Activated T-cell treated with anti-CD3 and anti-CD28 coated beads for 48 hours (primary cell): ENCODE data around the gene PPP1R9B.

Source experiments
- DNase-seq: peaks from one replicate; pipeline ENCODE4 v3.0.0-alpha.2; 2020; ENCODE audit warnings: low read depth

PPP1R9B gene

DNA sequence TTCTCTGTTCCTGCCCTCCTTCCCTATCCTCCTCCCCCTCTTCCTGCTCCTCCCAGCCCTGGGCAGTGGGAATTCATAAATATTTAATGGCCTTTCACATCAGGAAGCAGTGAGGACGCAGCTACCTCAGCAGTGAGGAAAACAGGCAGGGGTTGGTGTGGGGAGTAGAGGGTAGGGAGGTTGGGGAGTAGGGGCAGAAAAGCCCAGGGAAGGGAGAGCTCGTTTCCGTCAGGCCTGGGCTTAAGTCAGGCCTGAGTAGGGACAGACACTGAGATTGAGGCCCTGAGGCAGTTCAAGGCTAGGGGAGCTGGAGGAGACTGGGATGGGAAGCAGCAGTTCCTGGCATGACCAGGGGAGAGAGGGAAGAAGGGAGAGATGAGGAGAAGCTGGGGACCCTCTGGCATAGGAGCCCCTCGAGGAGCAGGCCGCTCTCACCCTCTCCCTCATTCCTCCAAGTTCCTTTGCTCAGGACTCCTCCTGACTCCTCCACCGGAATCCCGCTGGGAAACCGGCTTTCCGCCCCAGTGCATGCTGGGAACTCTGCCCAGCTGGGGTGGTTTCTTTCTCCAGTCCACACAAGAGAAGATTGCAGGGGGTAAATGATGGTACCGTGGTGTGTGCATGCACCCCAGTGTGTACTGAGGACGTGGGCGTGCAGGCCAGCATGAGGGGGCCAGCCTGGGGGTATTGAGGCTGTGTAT, 26.7 kb downstream of the PPP1R9B start:
- DNase-seq = no peak

DNA sequence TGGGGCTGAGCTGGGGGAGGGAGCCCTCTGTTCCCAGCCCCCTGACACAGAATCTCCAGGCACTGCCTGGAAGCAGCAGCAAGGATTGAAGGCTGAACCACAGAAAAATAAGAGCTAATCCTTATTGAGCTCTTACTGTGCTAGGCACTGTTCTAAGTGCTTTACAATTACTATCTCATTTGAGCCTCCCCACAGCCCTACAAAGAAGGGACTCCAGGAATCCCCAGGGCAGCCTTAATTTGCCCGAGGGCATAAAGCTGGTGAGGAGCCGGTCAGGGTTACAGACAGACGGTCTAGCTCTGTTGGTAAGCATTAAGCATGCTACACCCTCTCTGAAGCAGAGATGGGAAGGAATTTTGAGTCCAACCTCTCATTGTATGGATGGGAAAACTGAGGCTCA, 27.5 kb downstream of the PPP1R9B start:
- DNase-seq = no peak

DNA sequence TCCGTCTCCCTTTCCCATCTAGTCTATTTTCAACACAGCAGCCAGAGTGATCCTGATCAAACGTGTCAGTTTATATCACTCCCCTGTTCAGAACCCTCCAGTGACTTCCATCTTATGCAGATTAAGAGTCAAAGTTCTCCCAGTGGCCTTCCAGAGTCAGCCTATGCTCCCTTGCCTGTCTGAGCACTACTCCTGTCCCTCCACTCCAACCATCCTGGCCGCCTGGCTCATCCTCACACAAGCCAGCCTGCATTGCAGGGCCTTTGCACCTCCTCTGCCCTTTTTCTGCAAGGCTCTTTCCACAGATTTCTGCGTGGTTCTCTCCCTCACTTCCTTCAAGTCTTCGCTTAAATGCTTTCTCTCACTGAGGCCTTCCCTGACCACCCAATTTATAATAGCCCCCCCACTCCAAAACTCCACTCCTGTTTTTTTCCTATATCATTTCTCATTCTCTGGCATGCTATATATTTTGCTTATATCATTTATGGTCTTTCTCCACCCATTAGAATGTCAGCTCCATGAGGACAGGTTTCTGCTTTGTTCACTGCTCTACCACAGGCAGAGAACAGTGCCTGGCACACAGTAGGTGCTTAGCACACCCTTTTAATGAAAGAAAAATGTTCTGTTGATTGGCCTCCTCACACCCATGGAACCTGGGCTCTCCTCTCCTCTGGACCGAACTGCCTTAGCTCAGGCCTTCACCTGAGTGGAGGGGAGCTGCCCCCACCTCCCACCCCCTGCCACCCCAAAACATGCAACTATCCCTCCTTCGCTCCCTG, 29.8 kb downstream of the PPP1R9B start:
- no peak for DNase-seq

DNA sequence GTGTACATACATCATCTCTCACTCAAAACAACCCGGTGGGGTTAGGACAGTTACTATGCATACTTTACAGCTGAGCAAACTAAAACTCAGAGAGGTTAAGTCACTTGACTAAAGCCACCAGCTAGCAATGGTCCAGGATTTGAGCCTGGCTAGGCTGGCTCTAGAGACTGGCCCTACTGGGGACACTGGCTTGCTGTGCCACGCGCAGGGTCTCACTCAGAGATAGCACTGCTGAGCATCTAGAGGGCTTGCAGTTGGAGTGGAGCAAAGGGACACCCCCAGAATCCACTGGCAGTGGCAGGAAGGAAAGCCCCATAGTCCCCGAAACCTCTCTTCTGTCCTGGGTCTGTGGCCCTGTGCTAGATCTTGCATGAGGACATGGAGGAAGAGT, 31.7 kb downstream of the PPP1R9B start:
- DNase-seq = no peak

DNA sequence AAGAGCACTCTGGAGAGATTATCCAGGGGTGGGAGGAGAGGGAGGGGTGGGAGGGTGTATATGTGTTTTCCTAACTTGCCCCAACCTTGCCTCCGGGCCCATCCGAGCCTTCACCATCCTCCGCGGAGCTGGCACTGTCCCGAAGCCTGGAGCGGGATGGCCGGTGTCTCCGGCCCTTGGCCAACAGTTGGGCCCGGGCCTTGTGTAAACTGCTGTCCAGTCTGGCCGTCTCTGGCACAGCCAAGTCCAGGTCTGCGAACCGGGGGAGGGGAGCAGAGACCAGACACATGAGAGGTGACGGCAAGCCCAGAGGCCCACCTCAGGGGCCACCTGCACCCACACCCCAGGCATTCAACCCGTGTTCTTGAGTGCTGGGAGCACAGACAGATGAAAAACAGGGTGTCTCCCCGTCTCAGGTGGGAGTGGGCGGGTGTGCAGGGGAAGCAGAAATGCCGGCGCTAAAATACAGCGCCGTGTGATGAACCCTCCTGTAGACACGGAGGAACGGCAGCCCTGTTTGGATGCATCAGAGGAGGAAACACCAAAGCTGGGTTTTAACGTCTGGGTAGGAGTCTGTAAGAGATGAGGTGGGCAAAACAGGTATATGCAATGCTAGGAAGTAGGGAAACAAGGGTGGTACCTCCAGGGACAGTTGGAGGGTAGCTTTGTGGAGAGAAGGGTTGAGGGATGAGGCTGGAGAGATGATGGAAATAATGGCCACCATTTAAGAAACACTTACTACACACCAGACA, 32.2 kb downstream of the PPP1R9B start:
- DNase-seq = no peak

DNA sequence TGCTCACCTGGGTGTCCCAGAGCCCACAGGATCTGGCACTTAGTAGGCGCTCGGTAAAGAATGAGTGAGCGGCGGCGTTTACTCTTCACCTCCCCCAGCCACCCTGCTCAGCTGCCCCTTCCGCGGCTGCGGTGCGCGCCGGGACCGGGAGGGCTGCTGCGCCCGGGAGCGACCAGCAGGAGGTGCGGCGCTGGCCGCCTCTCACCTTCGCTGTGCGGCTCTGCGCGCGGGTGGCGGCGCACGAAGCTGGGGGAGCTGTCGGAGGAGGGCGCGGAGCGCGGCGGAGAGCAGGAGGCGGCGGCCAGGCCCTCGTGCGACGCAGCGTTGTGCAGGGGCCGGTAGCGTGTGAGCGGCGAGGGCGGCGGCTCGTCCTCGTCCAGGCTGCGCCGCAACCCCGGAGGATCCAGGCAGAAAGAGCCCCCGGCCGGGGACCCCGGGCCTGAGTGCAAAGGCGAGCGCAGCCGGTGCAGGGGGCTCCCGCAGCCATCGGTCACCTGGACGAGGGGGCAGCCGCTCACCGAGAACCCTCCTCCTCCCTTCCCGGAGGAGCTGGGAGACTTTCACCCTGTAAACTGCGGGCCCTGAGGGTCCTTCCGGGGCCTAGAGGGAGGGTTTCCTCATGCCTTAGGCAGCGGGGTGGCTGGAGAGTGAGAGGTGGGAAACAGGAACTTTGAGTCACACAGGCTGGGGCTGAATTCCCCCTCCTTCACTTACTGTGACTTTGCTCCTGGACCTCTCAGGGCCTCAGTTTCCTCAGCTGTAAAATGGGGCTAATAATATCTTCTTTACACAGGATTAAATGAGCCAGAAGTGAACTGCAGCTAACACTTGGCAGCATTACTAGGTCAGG, 33.0 kb downstream of the PPP1R9B start:
- DNase-seq = peak; percentile 69

DNA sequence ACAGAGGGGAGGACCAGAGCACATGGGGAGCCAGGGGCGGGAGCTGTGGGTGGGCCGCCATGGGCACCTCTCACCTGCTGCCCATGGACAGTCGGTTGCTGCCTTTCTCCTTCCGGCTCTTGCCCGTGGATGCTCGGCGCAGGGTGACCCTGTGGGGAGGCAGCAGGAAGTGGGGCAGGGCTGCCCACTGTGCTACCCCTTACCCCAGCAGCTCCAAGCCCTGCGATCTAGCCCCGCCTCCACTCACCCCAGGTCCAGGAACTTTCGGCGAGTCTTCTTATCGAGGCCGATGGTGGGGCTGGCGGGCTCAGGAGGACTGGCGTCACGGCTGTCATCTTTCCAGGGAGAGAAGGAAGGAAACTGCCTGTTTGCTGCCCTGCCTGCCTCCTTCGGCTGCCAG, 34.7 kb downstream of the PPP1R9B start:
- no peak for DNase-seq

DNA sequence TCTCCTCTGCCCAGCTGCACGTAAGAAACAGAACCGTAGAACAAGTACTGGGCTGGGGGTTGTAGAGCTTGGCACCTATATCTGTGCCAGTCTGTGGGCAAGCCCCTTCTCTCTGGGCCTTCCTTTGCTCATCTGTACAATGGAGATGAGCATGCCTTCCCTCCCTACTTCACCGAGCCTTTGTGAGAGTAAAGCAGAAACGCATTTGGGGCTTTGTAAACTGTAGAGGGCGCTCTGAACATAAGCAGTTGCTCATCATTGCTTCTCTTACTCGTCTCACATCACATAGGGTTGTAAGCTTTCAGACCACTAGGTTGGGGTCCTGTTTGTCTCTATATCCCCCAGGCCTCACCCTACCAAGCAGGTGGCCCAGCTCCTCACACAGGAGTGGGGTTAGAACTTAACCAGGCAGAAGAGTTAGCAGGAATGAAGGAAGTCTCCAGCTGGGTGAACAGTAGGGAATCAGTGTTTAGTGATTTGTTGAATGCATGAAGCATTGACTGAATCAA, 35.6 kb downstream of the PPP1R9B start:
- no peak for DNase-seq

DNA sequence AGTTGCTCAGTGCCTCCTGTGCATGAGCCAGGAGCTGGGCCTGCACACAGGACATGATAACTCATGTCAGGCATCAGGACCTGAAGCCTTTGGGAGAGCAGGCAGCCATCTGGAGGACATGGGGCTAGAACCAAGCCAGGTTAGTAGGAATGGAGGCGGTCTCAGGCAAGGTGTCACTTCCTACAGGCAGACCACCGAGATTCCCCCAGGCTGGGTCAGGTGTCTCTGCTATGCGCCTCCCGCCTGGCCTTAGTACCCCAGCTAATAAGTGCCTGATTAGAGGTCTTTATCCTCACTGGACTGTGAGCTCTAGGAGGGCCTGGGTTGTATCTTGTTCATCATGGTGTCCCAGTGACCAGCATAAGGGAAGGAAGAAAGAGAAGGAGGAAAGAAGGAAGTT, 36.1 kb downstream of the PPP1R9B start:
- no peak for DNase-seq

DNA sequence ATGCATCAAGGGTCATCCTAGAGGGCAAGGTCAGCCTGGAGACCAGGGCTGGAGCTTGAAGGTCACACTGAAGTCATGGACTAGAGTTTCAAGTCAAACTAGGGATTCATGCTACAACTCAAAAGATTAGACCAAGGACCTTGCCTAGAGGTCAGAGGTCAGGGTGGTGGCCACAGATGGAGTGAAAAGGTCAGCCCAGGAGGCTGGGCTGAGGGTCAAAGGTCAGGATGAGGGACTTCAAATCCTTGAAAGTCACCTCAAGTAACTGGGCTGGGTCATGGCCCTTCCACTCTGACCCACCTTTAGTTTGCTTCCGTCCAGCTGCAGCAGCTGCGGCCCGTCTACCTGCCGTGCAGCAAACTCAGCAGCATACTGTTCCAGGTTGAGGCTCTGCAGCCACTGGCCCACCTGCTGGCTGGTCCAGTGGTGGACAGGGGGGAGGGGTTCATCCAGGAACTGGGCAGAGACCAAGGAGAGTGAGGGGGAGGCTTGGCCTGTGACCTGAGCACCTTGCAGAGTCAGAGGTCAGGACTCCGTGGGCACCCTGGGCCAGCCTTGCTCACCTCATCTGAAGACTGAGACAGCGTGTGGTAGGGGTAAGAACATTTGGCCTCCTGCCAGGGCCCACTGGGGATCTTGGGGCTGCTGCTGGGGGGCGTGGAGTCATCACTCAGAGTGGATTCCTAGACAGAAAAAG, 36.7 kb downstream of the PPP1R9B start:
- DNase-seq = no peak

DNA sequence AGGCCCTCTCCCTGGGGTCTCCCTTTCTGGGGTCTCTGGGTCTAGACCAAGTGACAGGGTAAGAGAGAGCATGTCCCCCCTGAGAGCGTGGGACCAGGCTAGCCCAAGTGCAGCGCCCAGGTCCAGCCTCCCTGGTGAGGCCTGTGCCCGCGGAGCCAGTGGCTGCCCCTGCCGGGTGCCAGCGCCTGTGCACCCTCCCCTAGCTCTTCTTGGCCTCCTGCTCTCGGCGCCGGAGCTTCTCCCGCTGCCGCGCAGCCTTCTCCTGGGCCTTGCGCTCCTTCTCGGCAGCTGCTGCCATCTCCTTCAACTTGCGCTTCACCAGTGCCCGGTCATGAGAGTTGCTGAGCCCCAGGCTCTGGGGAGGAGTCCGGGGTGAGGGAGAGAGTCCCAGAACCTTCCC, 37.8 kb downstream of the PPP1R9B start:
- DNase-seq = no peak

DNA sequence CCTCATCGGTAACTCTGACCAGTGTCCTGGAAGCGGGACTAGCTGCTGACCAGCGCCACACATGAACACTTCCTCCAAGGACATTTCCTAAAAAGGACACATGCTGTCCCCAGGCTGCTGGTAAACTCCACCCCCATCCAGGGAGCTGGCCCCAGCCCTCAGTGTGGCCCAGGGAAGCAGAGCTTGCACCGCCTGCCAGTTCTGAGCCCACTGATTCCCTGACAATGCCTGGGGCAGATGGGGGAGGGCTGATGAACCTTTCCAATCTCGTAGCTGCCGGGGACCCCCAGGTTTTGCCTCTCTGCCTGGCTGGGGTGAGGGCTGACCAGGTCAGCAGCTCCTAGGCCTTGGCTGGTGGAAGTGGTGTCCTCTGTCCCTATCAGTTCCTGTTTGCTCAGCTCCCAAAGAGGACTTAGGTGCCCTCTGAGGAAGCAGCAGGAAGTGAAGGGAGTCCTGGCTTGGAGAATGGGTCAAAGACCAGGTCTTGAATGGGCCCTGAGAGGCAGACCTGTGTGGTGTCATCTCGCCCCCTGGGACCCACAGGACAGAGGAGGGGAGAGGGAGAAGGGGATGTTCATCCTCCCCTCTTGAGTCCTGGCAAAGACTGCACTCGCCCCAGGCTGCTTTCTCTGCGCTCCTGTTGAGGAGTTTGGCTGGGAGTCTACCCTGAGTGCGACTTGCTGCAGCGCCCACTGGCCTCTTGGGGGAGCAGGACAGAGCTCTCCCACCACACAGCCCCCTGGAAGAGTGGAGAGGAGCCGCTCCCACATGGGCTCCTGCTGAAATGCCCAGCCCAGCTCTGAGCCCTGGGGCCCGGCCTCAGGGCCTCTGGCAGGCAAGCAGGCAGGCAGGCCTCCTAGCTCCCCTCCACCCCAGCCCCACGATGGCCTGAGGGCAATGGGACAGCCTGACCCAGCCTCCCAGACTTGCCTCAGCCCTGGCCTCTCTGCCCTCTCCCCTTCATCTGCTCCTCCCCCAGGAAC, 38.5 kb downstream of the PPP1R9B start:
- no peak for DNase-seq

DNA sequence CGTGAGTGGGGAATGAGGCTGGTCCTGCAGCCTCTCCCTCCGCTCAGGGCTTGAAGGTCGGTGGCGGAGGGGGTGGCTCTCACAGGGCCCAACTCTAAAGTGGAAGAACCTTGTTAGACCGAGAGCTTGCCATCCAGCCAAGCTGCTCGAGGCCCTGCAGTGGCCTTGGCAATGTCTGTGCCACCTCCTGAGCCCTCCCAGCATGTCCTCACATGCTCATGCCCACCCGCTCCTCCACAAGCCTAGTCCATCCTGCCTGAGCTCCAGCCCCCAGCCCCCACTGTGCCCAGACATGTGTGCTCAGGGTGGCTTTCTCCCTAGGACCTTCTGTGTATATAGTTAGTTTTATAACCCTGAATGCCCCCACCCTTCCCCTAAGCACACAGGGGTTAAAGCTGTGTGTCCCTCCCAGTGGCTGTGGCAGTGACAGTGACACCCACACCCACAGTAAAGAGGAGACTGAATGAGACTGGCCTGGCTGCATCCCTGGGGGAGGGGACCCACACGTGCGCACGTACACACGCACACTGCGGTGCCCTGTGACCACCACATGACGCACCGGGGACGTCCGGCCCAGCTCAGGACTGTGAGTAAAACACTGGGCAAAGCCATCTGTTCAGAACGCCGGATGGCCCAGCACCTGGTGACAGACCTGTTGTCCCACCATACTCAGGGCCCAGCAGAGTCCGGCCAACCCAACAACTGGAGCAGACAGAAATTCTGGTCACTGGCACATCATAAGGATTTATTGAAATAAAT, 39.7 kb downstream of the PPP1R9B start:
- DNase-seq = no peak

DNA sequence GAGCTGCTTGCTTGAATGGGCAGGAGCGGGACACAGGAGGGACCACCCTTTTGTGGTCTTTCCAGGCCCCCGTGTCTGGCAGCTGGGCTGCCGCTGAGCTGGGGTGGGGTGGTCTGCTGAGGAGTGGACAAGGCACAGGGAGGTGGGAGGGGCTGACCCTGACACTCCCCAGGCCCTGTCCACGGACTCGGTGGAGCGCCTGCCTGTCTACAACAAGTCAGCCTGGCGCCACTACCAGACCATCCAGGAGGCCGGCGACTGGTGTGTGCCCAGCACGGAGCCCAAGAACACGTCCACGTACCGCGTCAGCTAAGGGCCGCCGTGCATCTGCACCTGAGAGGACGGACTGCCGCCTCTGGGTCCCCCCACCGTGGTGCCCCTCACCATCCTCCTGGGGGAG, 40.7 kb downstream of the PPP1R9B start:
- no peak for DNase-seq

DNA sequence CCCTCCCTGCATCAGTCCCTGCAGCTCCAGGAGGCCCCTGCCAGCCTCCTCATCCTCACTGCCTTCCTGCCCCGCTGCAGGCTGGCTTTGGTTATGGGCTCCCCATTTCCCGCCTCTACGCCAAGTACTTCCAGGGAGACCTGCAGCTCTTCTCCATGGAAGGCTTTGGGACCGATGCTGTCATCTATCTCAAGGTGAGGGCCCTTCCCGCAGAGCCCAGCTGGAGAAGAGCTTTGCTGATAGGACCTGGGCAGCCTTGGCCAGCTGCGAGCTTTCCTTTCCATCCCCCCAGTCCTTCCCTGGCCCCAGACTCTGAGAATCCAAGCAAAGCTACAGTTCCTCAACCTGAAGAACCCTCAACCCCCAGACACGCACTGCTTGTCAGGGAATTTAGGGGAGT, 41.3 kb downstream of the PPP1R9B start:
- DNase-seq = no peak

DNA sequence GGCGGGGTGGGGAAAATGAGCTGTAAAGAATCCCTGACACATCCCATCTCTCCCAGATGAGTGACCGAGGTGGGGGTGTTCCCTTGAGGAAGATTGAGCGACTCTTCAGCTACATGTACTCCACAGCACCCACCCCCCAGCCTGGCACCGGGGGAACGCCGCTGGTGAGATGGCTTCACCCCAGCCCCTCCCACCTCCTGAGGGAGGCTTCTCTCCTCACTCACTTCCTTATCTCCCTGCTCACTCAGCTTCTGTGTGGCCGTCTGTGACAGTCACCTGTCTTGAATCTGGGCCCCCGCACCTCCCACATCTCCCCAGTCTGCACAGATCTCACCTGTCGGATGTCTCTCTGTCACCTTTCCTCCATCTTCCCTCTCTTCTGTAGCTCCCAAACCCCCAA, 41.9 kb downstream of the PPP1R9B start:
- no peak for DNase-seq

DNA sequence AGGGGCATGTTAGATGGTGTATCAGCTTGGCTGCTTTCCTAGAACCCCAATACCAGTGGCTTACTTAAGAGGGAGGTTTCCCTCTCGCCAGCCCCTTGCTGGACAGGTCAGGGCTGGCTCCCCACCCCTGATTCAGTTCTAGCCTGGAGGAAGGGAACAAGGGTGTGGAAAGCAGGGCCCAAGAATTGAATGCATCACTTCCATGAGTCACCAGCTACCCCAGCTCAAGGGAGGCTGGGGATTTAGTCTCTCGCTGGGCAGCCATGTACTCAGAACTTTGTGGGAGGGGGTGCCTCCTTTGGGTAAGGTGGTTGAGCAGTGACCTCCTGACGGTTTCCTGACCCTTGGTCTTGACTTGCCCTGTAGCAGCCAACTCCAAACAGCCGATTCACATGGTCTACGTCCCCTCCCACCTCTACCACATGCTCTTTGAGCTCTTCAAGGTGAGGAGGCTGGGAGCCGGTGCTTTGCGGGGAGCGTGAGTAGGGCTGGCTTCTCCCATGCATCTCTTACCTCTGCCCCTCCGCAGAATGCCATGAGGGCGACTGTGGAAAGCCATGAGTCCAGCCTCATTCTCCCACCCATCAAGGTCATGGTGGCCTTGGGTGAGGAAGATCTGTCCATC, 42.6 kb downstream of the PPP1R9B start:
- no peak for DNase-seq

DNA sequence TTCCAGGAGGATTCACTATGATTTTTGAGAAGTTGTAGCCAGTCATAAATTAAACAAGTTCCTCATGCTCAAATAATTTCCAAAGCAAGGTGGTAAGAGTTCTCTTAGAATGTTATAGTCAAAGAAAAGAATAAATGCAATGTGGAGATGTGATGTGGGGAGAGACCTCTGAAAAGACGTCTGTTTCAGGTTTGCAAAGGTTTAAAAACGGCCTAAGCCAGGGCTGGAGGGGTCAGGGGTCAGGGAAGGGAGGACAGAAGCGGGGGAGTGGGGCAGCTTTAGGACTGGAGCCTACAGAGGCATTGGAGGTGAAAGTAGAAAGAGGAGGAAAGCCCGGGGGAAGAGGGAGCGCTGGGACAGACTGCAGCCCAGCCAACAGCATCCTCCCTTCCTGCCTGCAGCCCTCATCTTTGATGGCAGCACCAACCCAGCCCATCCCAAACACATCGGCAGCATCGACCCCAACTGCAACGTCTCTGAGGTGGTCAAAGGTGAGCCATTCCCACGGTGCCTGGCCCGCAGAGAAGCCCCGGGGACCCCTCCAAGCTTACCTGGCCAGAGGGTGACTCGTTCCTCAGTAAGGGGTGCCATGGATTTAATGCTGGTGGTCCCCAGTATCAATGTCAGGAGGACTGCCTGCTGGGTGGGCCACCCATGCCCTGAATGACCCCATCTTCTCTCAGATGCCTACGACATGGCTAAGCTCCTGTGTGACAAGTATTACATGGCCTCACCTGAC, 43.9 kb downstream of the PPP1R9B start:
- DNase-seq = no peak
